Testis (tissue), 3 donors: ENCODE measurements around the gene IGSF11. TPM values are rescaled to one million over a fixed set of nuclear protein-coding genes. Genes with fewer than 3 reads are reported as not detected.

Experiments
- DNase-seq: peaks from one replicate; pipeline ENCODE4 v3.0.0-alpha.2; 2019
- H3K27ac ChIP-seq, 2 donors: fragments of 200-600 bp; sonication (generic); one replicate each; pipeline ENCODE4 v1.5.1; 2019
- H3K27me3 ChIP-seq: fragments of 200-600 bp; sonication (generic); one replicate; pipeline ENCODE4 v1.5.1; 2019
- H3K36me3 ChIP-seq: fragments of 200-600 bp; sonication (generic); one replicate; pipeline ENCODE4 v1.5.1; 2017; ENCODE audit warnings: low read depth; ENCODE audit errors: missing control alignments
- H3K4me1 ChIP-seq: fragments of 200-600 bp; sonication (generic); one replicate; pipeline ENCODE4 v1.5.1; 2019
- H3K4me3 ChIP-seq, 2 donors: fragments of 200-600 bp; sonication (generic); one replicate each; pipeline ENCODE4 v1.5.1; 2017 to 2019
- H3K9me3 ChIP-seq: fragments of 200-600 bp; sonication (generic); one replicate; pipeline ENCODE4 v1.5.1; 2017
- POLR2A ChIP-seq: fragments of 450-650 bp; IDR thresholded peaks from one replicate; pipeline ENCODE4 v1.6.1; 2017; ENCODE audit warnings: antibody characterized with exemption, mild to moderate bottlenecking, moderate library complexity
- WGBS, 2 donors: methylation state at CpG; one replicate each; pipeline ENCODE4 v1.1.5; 2018; 5-methylcytosine and 5-hydroxymethylcytosine counted together
- intact Hi-C: fragments of 100-400 bp; cut with DNase I; formaldehyde crosslinking; loops from one replicate; pipeline ENCODE4 v1.15.1; 2023; ENCODE audit warnings: low total_unique reads
- polyA plus RNA-seq: library from polyadenylated mRNA; stranded (reverse); fragments of 350-450 nt; fragmentation: Illumina TruSeq; extraction: RNeasy Lipid Tissue Mini Kit (QIAGEN cat#74804); gene quantifications from one replicate; pipeline ENCODE4 v1.2.3, GENCODE V29; 2014; ENCODE audit warnings: low read depth, low replicate concordance; ENCODE audit not compliant: insufficient read depth
- total RNA-seq, 2 donors: library from RNA; depleted of rRNA; stranded (reverse); fragments of >200 nt; gene quantifications; one replicate each; pipeline ENCODE4 v1.2.3, GENCODE V29; 2016
- TF ChIP-seq, protein P1 (sequence below), 3 experiments: fragments of 450-650 bp in 2 of 3; fragments of 200-600 bp in 1 of 3; sonication (generic) in 1 of 3; IDR thresholded peaks; one replicate each; pipeline ENCODE4 v1.5.1; 2016 to 2019; ENCODE audit warnings: antibody characterized with exemption in 3 of 3, mild to moderate bottlenecking in 2 of 3, moderate library complexity in 1 of 3

Gene IGSF11
- total and polyA plus RNA-seq, 3 donors from 2014 or later: 80.0 to 105 (median 99.1) TPM

DNA sequence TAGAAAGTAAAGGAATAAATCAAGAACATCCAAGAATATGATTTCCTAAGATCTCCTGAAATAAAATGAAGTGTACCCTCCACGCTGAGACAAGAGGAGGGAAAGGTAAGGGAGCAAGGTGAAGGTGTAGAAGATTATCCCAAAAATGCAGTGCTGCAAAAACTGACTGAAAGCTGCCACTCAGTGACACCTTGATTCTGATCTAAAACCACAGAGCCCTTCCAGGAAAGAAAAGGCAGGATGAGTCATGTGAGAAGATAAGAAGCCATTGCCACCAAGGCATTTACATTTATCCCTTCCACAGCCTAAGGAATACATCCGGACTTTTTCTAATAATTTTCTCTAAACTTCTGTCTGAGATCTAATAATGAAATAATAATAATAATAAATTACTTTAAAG is 49.9 kb downstream of the IGSF11 start:
- Histone ChIP-seq H3K27me3 (no peaks in the 10 kb centered on the region), H3K4me3 (no peak overlapping the region), H3K4me1 (peaks cover 45% of the 10 kb centered on the region), H3K9me3 (no peaks in the 10 kb centered on the region), H3K36me3 (no peaks in the 10 kb centered on the region), H3K27ac (peak overlapping the region; percentile 54 to 76)
- WGBS, 2 donors: 83 to 84% methylated on average over 2 of the region's 2 CpGs
- no peak for TF ChIP-seq POLR2A
- TF ChIP-seq, protein P1, sequence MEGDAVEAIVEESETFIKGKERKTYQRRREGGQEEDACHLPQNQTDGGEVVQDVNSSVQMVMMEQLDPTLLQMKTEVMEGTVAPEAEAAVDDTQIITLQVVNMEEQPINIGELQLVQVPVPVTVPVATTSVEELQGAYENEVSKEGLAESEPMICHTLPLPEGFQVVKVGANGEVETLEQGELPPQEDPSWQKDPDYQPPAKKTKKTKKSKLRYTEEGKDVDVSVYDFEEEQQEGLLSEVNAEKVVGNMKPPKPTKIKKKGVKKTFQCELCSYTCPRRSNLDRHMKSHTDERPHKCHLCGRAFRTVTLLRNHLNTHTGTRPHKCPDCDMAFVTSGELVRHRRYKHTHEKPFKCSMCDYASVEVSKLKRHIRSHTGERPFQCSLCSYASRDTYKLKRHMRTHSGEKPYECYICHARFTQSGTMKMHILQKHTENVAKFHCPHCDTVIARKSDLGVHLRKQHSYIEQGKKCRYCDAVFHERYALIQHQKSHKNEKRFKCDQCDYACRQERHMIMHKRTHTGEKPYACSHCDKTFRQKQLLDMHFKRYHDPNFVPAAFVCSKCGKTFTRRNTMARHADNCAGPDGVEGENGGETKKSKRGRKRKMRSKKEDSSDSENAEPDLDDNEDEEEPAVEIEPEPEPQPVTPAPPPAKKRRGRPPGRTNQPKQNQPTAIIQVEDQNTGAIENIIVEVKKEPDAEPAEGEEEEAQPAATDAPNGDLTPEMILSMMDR (IDR thresholded peaks at IDR 0.05): no peak
- no peak for DNase-seq
- intact Hi-C loops: no loop called here

DNA sequence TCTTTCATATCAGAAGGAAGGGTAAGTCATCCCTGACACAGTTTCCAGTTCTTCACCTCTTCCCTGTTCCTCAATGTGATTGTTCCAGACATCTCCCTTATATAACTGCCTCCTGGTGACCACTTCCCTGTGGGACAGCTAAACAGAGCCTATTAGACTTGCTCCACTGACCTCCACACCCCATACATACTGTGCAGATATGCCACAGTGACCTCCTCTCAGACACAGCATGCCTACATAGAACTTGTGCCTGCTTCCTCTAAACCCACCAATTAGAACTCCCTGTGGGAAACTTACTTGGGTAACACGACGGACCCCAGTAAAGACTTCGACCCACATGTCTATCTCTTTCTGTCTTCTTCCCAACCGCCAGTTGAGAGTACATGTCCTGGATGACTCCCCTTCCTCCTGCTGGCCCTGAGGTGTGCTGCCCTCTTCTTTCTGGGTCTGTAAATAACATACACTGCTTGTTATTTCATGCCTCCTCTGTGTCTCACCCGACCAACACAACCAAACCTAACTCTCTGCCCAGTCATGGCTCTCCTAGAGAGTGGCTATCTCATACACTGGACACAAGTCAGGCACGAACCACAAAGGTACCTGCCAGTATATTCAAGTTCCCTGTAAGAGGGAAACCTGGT is 53.0 kb downstream of the IGSF11 start:
- TF ChIP-seq, protein P1 (IDR thresholded peaks at IDR 0.05): no peak
- TF ChIP-seq POLR2A: no peak
- H3K4me3 ChIP-seq: no peak overlapping the region
- no peak for DNase-seq
- no peak overlapping the region for H3K27ac ChIP-seq
- WGBS, 2 donors: 88 to 89% methylated on average over 6 of the region's 6 CpGs
- H3K4me1 ChIP-seq: peaks cover 22% of the 10 kb centered on the region
- H3K9me3 ChIP-seq: no peaks in the 10 kb centered on the region
- H3K27me3 ChIP-seq: no peaks in the 10 kb centered on the region
- intact Hi-C loops: no loop called here
- H3K36me3 ChIP-seq: no peaks in the 10 kb centered on the region

DNA sequence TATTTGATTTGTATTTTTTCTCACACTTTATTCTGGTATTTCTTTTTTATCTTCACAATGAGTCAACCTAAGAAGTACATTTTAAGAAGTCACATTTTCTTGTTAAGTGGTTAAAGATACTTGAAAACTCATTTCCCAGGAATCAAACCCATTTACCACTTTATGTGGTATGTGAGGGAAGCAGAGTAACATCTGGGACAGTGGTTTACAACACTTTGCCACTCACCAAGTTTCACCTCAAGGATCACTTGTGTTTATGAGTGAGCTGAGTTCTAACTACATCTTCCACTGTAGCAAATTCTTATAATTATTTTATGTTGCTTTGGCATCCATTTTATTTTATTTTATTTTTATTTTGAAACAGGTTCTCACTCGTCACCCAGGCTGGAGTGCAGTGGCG is 53.8 kb downstream of the IGSF11 start:
- no peak overlapping the region for H3K27ac ChIP-seq
- H3K4me3 ChIP-seq: no peak overlapping the region
- peaks cover 14% of the 10 kb centered on the region for H3K4me1 ChIP-seq
- DNase-seq: no peak
- H3K27me3 ChIP-seq: no peaks in the 10 kb centered on the region
- no peaks in the 10 kb centered on the region for H3K9me3 ChIP-seq
- TF ChIP-seq, protein P1 (IDR thresholded peaks at IDR 0.05): no peak
- TF ChIP-seq POLR2A: no peak
- 93% methylated on average over 2 of the region's 2 CpGs for WGBS, 2 donors
- intact Hi-C loops: no loop called here
- H3K36me3 ChIP-seq: no peaks in the 10 kb centered on the region

DNA sequence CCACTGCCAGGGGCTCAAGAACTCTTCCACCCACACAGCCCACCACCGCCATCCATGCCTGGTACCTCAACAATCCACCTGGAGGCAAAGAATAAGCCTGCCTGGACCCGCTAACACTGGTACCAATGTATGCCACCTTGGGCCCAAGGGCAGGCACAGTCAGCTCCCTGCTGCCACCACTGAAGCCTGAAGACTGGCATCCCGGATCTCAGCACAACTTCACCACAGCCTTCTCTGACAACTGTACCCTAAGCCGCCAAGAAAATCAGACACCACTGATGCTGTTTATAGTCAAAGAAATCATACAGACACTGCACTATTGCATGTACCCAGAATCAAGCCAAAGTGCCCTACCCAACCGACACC is 56.3 kb downstream of the IGSF11 start:
- H3K36me3 ChIP-seq: no peaks in the 10 kb centered on the region
- no peaks in the 10 kb centered on the region for H3K9me3 ChIP-seq
- intact Hi-C loops: no loop called here
- DNase-seq: no peak
- no peak overlapping the region for H3K27ac ChIP-seq
- TF ChIP-seq POLR2A: no peak
- TF ChIP-seq, protein P1 (IDR thresholded peaks at IDR 0.05): no peak
- 92 to 100% methylated on average over 4 to 5 of the region's 5 CpGs for WGBS, 2 donors
- no peaks in the 10 kb centered on the region for H3K27me3 ChIP-seq
- no peak overlapping the region for H3K4me3 ChIP-seq
- no peaks in the 10 kb centered on the region for H3K4me1 ChIP-seq
